Measurements from ENCODE around the gene TOMM6.

DNA sequence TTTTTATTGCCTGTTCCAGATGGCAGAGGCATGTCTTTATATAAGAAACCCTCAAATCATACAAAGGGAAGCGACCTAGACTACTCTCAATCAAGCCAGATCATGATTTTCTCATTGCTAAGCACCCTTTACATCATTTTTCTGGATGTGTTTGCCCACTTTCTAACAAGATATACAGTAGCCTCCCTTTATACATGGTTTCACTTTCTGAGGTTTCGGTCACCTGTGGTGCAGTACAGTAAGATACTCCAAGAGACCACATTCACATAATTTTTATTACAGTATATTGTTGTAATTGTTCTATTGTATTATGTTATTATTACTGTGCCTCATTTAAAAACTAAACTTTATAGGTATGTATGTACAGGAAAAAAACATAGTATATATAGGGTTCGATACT is 23.6 kb downstream of the TOMM6 start:
- TF ChIP-seq POLR2A (IDR thresholded peaks at IDR 0.05), result no peak
- TF ChIP-seq, protein P1, sequence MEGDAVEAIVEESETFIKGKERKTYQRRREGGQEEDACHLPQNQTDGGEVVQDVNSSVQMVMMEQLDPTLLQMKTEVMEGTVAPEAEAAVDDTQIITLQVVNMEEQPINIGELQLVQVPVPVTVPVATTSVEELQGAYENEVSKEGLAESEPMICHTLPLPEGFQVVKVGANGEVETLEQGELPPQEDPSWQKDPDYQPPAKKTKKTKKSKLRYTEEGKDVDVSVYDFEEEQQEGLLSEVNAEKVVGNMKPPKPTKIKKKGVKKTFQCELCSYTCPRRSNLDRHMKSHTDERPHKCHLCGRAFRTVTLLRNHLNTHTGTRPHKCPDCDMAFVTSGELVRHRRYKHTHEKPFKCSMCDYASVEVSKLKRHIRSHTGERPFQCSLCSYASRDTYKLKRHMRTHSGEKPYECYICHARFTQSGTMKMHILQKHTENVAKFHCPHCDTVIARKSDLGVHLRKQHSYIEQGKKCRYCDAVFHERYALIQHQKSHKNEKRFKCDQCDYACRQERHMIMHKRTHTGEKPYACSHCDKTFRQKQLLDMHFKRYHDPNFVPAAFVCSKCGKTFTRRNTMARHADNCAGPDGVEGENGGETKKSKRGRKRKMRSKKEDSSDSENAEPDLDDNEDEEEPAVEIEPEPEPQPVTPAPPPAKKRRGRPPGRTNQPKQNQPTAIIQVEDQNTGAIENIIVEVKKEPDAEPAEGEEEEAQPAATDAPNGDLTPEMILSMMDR (IDR thresholded peaks at IDR 0.05), result no peak

Data from thyroid gland (tissue), 4 donors.